Measurements from ENCODE around the gene BUD23. TPM values are rescaled to one million over a fixed set of nuclear protein-coding genes. Genes with fewer than 3 reads are reported as not detected.
A peak's percentile ranks its signal among the peaks of the same experiment; 100 is the strongest.

Gene BUD23
- total RNA-seq, 4 donors from 2014 or later: 12.4 to 54.6 (median 31.5) TPM

DNA sequence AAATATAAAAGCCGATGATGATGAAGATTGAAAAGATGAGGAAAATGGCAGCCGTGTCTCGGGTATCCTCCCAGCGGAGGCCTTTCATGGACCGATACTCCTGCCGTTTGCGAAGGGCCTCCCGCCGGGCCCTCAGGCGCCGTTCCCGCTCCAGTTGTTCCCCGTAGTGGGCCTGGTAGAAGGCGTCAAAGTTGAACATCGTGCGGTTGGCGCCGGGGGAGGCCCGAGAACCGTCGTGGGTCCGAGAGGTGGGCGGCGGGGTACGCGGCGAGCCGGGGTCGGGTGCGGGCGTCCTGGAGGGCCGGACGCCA is 697 bp upstream of the BUD23 start:
- DNase-seq: no peak
- Histone ChIP-seq H3K4me1 (peaks cover 0 to 16% of the 10 kb centered on the region in 2 donors), H3K4me3 (peak overlapping the region; percentile 70 to 81), H3K27me3 (no peaks in the 10 kb centered on the region), H3K36me3 (no peaks in the 10 kb centered on the region), H3K9me3 (no peaks in the 10 kb centered on the region), H3K27ac (peak overlapping the region; percentile 4 to 76)
- intact Hi-C loops (cut with DNase I; ENCODE audit: low total_unique reads): no loop called here
- TF ChIP-seq POLR2A (IDR thresholded peaks at IDR 0.05) (no peak), CTCF (IDR thresholded peaks at IDR 0.05) (no peak)

DNA sequence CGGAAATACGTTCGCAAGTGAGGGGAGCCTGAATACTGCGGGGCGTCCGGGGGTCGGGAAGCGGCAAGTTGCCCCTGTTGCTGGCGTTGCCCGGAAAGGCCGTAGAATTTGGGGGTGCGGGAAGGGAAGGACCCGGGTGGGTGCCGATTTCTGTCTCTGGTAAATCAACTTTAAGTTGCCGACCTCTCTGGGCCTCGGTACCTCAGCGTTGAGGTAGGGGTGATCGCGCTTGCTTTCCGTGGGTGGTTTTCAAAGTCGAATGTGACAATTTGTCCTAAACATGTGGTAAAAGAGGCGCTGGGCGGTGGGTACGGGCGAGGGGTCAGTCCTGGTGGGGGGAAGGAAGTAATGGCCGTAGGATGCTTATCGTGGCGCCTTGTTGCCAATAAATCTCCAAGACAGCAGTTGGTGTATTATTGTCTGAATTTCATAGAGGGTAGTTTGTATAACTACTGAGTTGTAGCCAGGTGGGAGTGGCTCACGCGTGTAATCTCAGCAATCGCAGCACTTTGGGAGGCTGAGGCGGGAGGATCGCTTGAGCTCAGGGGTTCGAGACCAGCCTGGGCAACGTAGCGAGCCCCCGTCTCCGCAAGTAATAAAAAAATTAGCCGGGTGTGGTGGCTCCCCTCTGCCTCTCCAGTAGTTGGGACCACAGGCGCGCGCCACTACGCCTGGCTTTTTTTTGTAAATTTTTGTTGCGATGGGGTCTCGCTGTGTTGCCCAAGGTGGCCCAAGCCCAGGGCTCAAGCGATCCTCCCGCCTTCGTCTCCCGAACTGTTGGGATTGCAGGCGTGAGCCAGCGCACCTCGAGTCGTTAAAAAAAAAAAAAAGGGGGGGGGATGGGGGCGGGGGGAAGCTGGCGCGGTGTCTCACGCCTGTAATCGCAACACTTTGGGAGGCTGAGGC is 644 bp downstream of the BUD23 start:
- Histone ChIP-seq H3K9me3 (no peaks in the 10 kb centered on the region), H3K36me3 (no peaks in the 10 kb centered on the region), H3K4me1 (peaks cover 0 to 16% of the 10 kb centered on the region in 2 donors), H3K27me3 (no peaks in the 10 kb centered on the region), H3K27ac (peak overlapping the region; percentile 30 to 73), H3K4me3 (peak overlapping the region; percentile 70 to 81)
- no peak for TF ChIP-seq CTCF (IDR thresholded peaks at IDR 0.05)
- intact Hi-C loops (cut with DNase I; ENCODE audit: low total_unique reads): no loop called here
- DNase-seq: no peak

DNA sequence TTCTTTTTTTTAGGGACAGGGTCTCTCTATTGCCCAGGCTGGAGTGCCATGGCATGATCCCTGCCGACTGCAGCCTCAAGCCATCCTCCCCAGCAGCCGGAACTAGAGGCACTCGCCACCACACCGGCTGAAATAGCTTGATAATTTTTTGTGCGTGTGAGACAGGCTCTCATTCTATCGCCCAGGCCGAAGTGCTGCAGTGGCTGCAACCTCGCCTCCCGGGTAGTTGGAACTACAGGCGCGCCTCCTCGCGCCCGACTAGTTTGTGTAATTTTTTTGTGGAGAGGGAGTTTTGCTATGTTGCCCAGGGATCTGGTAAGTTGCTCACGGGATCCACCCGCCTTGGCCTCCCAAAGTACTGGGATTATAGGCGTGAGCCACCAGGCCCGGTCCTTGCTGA is 1.9 kb downstream of the BUD23 start:
- Histone ChIP-seq H3K4me1 (peaks cover 0 to 16% of the 10 kb centered on the region in 2 donors), H3K36me3 (no peaks in the 10 kb centered on the region), H3K9me3 (no peaks in the 10 kb centered on the region), H3K4me3 (no peak overlapping the region), H3K27ac (no peak overlapping the region), H3K27me3 (no peaks in the 10 kb centered on the region)
- no peak for DNase-seq
- TF ChIP-seq CTCF (IDR thresholded peaks at IDR 0.05): no peak
- no peak for TF ChIP-seq POLR2A (IDR thresholded peaks at IDR 0.05)
- intact Hi-C loops (cut with DNase I; ENCODE audit: low total_unique reads): no loop called here

DNA sequence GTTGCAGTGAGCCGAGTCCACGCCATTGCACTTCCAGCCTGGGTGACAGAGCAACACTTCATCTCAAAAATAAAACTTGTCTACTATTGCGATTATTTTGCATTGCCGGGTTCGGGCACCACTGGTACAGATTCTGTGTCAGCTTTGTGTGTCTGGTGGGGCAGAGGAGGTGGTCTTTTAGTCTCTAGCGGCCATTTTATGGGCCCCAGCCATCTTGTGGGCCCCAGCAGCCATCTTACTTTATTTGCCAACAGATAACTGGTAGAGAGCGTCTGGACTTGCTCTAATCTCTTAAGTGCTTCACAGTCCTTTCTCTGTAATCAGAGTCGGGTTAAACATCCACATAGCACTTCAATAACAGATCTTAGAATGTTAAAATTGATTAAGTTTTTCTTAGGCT is 4.9 kb downstream of the BUD23 start:
- Histone ChIP-seq H3K9me3 (no peaks in the 10 kb centered on the region), H3K27me3 (no peaks in the 10 kb centered on the region), H3K4me3 (no peak overlapping the region), H3K36me3 (no peaks in the 10 kb centered on the region), H3K27ac (no peak overlapping the region), H3K4me1 (no peaks in the 10 kb centered on the region)
- no peak for TF ChIP-seq CTCF (IDR thresholded peaks at IDR 0.05)
- TF ChIP-seq POLR2A (IDR thresholded peaks at IDR 0.05): no peak
- intact Hi-C loops (cut with DNase I; ENCODE audit: low total_unique reads): no loop called here
- DNase-seq: no peak

DNA sequence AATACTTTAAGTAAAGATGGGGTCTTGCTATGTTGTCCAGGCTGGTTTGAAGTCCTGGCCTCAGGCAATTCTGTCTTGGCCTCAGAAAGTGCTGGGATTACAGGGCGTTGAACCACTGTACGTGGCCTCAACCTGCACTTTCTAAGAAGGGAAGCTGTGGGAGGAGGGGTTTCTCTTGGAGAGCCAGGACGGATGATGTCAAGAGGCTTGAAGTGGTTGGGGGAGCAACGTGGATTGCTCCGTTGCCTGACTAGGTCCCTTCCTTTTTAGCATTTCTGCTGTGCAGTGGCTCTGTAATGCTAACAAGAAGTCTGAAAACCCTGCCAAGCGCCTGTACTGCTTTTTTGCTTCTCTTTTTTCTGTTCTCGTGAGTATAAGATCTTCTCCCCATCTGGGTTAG is 7.2 kb downstream of the BUD23 start:
- no peak overlapping the region for H3K4me3 ChIP-seq

More for the DNA sequence above, 7.2 kb downstream of the BUD23 start:
- H3K4me1 ChIP-seq: no peaks in the 10 kb centered on the region
- no peak overlapping the region for H3K27ac ChIP-seq
- no peaks in the 10 kb centered on the region for H3K27me3 ChIP-seq
- no peaks in the 10 kb centered on the region for H3K36me3 ChIP-seq
- intact Hi-C loops (cut with DNase I; ENCODE audit: low total_unique reads): no loop called here
- TF ChIP-seq POLR2A (IDR thresholded peaks at IDR 0.05): no peak
- TF ChIP-seq CTCF (IDR thresholded peaks at IDR 0.05): no peak
- DNase-seq: no peak
- H3K9me3 ChIP-seq: no peaks in the 10 kb centered on the region
